ENCODE data around the gene HIVEP3. TPM values are rescaled to one million over a fixed set of nuclear protein-coding genes. Genes with fewer than 3 reads are reported as not detected.

HIVEP3 gene
- total RNA-seq, 2 donors from 2014 or later: 13.3 to 25.0 TPM

GRCh38 chr1:41889506-41890414 is 29.0 kb downstream of the HIVEP3 start:
- H3K9me3 Mint-ChIP-seq: no peaks in the 10 kb centered on the region
- no peak for ATAC-seq
- no peaks in the 10 kb centered on the region for H3K36me3 Mint-ChIP-seq
- DNase-seq (ENCODE audit: low spot score in 2 of 2): no peak
- peak overlapping the region in 1 of 2 donors; percentile 3 for H3K27ac Mint-ChIP-seq

DNA sequence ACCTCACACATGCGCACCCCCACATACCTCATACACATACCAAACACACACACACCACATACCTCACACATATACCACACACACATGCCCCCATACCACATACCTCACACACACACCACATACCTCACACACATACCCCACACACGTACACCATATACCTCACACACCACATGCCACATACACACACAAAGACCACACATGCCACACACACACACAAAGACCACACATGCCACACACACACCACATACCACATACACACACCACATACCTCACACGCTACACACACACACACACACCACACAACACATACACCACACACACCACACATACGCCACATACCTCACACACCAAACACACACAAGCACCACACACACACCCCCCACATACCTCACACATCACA is 30.0 kb downstream of the HIVEP3 start:
- peak overlapping the region in 1 of 2 donors; percentile 3 for H3K27ac Mint-ChIP-seq
- no peaks in the 10 kb centered on the region for H3K36me3 Mint-ChIP-seq
- no peak for ATAC-seq
- H3K9me3 Mint-ChIP-seq: no peaks in the 10 kb centered on the region
- DNase-seq (ENCODE audit: low spot score in 2 of 2): no peak

DNA sequence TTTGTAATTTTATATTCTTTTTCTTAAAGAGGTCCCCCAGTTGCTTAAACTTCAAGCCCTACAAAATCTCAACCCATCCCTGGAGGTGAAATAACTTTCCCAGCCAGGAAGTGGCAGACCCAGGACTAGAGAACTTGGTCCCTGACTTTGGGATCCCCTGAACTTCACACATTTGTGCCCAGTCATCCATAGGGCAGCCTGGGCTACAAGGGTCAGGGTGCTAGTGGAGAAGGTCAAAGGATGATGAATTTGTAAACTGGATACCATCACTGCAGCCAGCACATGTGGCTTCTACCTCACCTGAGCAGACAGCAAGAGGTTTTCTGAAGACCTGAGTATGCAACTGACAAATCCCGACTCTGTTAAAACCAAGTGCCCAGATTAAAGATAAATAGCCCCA is 31.4 kb downstream of the HIVEP3 start:
- DNase-seq (ENCODE audit: low spot score in 2 of 2) (no peak), ATAC-seq (no peak)
- Mint-ChIP-seq H3K36me3 (no peaks in the 10 kb centered on the region), H3K9me3 (no peaks in the 10 kb centered on the region), H3K27ac (no peak overlapping the region)

DNA sequence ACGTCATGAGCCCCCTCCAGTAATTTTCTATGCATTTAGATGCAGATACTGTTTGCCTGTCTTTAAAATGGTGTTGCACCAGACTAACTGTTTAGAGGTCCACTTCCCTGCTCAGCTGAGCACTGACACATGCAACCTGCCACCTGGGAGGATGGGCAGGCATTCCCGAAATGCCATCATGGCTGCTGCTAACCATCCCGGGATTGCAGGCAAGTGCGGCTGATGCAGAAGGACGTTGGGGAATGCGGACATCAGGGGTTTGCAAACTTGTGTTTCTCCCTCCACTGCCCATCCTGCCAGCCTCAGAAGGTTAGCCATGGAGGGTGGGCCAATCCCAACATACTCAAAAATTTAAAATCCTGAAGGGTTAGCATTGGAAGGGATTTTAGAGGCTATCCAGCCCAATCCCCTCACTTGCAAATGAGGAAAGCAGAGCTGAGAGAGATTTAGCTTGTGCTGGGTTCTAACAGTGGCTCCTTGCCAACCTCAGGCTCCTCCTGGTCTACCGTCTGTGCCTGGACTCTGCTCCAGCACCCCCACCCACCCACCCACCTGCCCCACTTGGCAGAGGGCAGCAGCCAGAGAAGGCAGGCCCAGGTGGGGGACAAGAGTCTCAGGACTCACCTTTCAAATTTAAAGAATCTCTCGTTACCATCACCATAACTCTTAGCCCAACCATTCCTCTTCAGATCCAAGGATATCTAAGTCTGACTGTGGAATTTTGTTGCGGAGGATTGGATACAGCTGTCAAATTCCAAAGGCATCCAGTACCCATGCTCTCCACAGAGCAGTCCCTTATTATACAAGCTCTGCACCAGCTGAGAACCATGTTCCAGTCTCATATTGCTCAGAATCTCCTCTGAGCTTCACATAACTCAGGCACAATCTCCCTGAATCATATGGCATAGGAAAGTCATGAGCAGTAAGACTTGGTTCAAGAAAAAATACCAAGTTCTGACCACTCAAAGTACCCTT is 34.2 kb downstream of the HIVEP3 start:
- ATAC-seq (no peak), DNase-seq (ENCODE audit: low spot score in 2 of 2) (no peak)
- Mint-ChIP-seq H3K27ac (no peak overlapping the region), H3K9me3 (no peaks in the 10 kb centered on the region), H3K36me3 (no peaks in the 10 kb centered on the region)

DNA sequence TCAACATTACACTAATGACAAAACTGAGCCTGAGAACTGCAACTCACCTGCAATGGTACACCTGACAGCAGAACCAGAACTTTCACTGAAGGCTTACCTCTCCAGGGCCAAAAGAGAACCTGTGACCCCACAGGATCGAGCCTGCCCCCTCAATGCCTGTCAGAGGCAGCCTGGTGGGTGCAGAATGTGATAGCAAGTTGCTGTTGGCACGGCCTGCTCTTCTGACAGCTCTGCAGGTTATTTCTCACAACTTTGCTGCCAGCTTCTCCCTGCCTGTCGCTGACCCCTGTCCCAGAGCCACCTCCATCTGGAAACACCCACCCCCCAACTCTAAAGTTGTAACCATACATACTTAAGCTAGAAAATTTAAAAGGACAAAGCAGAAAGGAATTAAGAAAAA is 35.2 kb downstream of the HIVEP3 start:
- DNase-seq (ENCODE audit: low spot score in 2 of 2) (no peak), ATAC-seq (no peak)
- no peaks in the 10 kb centered on the region for H3K36me3 Mint-ChIP-seq
- H3K27ac Mint-ChIP-seq: no peak overlapping the region
- H3K9me3 Mint-ChIP-seq: no peaks in the 10 kb centered on the region

GRCh38 chr1:41882486-41882885 is 36.2 kb downstream of the HIVEP3 start:
- Mint-ChIP-seq H3K9me3 (no peaks in the 10 kb centered on the region), H3K36me3 (no peaks in the 10 kb centered on the region), H3K27ac (no peak overlapping the region)
- ATAC-seq (no peak), DNase-seq (ENCODE audit: low spot score in 2 of 2) (no peak)

- Mint-ChIP-seq H3K27ac (peak overlapping the region in 1 of 2 donors; percentile 50), H3K36me3 (no peaks in the 10 kb centered on the region), H3K9me3 (no peaks in the 10 kb centered on the region)
- no peak for DNase-seq (ENCODE audit: low spot score in 2 of 2)
- no peak for ATAC-seq
These were observed 36.6 kb downstream of the HIVEP3 start for GRCh38 chr1:41882068-41882477.

DNA sequence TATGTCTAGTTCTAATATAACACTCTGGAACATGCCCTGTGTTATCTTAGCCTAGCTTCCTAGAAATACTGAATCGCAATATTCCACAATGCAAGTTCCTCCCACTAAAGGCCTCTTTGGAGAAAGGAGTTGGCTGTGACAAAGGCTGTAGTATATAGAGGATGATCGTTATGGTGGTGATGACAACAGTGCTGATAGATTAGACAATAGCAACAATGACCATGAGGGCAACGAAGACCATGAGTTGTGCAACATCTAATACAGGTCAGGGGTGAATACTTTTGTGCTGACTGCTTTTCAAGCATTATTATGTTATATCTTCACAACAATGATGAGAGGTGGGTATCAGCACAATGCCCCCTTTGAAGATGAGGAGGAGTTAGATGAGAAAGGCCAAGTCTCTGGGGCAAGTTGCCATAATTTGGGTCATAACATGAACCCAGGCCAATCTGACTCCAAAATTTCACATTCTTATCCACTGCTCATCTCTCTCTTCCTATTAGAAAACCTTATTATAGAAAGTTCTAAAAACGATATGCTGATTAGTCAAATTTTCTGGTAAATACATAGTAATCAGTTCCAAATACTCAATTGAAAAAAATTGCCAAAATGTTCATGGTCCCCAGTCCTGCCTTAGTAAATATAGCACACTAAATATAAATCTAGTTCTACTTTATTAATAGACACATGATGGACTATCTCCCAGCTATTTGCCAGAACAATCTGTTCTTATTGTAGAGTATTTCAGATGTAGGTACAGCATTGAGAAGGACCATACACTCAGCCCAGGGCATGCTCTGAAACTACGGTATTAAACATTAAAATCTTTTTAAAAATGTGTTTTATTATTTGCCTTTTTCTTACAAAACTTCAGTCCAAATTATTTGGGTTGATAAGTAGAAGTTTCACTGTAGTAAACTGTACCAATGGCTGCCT is 37.5 kb downstream of the HIVEP3 start:
- DNase-seq (ENCODE audit: low spot score in 2 of 2) (no peak), ATAC-seq (no peak)
- no peak overlapping the region for H3K27ac Mint-ChIP-seq
- no peaks in the 10 kb centered on the region for H3K36me3 Mint-ChIP-seq
- no peaks in the 10 kb centered on the region for H3K9me3 Mint-ChIP-seq

GRCh38 chr1:41880261-41880660 is 38.5 kb downstream of the HIVEP3 start:
- Mint-ChIP-seq H3K27ac (no peak overlapping the region), H3K9me3 (no peaks in the 10 kb centered on the region), H3K36me3 (no peaks in the 10 kb centered on the region)
- ATAC-seq (no peak), DNase-seq (ENCODE audit: low spot score in 2 of 2) (no peak)

DNA sequence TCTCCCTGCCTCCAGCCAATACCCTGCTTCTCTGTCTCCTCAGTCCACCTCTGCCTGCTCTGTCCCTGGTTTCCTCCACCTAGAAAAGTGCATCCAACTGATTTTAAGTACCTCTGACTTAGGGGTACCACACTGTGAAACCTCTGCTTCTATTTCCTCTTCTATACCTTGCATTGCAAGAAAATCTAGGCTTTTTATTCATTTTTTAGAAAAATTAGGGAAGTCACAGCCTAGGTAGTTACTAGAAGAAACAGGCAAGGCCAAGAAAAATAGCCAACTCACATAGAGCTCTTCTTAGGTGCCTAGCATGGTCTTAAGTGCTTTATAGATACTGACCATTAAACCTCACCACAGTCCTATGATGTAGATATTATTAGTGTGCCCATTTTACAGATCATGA is 39.1 kb downstream of the HIVEP3 start:
- no peak for ATAC-seq
- no peak for DNase-seq (ENCODE audit: low spot score in 2 of 2)
- no peaks in the 10 kb centered on the region for H3K36me3 Mint-ChIP-seq
- no peak overlapping the region for H3K27ac Mint-ChIP-seq
- no peaks in the 10 kb centered on the region for H3K9me3 Mint-ChIP-seq

DNA sequence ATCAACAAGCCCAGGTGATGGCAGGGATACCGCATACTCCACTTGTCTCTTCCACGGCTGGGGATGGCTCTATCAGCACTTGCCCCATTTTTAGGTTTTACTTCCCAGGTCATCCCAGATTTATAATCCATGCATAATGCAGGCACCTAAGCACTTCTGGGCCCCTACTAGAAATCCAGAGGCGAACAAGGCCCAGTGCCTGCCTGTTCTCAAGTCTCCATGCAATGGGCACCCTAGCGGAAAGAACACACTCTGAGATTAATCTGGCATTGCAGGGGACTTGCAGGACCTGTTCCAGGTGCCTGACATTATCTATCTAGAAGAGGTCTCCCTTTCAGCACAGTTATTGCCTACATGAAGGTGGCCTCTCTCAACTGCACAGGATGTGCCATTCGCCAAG is 39.8 kb downstream of the HIVEP3 start:
- H3K27ac Mint-ChIP-seq: no peak overlapping the region
- no peaks in the 10 kb centered on the region for H3K36me3 Mint-ChIP-seq
- no peaks in the 10 kb centered on the region for H3K9me3 Mint-ChIP-seq
- DNase-seq (ENCODE audit: low spot score in 2 of 2) (no peak), ATAC-seq (no peak)

GRCh38 chr1:41878495-41878894 is 40.2 kb downstream of the HIVEP3 start:
- Mint-ChIP-seq H3K9me3 (no peaks in the 10 kb centered on the region), H3K36me3 (no peaks in the 10 kb centered on the region), H3K27ac (no peak overlapping the region)
- ATAC-seq (no peak), DNase-seq (ENCODE audit: low spot score in 2 of 2) (no peak)

- Mint-ChIP-seq H3K27ac (no peak overlapping the region), H3K36me3 (no peaks in the 10 kb centered on the region), H3K9me3 (no peaks in the 10 kb centered on the region)
- DNase-seq (ENCODE audit: low spot score in 2 of 2): no peak
- ATAC-seq: peak in 1 of 2 donors; percentile 61
These were observed 41.9 kb downstream of the HIVEP3 start for GRCh38 chr1:41876576-41877445.

DNA sequence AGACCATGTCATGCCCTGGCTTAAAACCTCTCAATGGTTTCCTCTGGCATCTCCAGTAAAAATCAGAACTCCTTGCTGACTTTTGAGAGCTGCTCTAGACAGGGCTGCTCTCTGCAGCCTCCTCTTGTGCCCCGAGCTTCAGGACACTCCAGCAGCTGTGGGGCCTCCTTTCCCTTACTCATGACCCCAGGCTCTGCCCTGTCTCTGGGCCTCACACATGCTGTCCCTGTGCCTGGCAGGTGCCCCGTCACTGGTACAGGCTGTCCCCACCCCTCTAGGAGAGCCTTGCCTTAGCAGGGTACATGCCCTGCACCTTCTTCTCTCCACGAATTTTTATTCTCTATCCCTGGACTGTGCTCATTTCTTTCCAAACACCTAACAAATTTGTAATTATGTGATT is 43.2 kb downstream of the HIVEP3 start:
- no peak for ATAC-seq
- Mint-ChIP-seq H3K9me3 (no peaks in the 10 kb centered on the region), H3K36me3 (no peaks in the 10 kb centered on the region), H3K27ac (no peak overlapping the region)
- no peak for DNase-seq (ENCODE audit: low spot score in 2 of 2)

DNA sequence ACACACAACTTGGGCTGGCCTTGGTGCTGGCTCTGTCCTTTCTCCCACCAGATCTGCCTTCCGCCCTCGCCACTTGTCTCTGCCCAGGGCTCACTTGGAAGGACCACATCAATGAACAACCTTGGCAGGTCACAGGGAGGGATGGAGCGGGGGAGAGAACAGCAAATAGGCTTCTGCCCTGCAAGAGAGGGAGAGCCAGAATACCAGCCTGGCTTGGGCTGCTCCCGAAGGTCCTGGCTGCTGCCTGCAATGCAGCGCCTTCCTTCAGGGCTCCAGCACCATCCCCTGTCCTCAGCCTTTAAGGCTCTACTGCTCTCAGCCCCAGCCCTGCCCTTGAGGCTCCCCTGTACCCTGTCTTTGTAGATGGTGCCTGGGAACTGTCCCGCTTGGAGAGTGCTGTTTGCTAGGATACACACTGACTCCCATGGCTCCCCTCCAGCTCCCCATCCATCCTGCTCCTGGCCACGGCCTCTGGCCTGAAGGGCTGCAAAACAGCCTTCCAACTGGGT is 43.8 kb downstream of the HIVEP3 start:
- no peaks in the 10 kb centered on the region for H3K36me3 Mint-ChIP-seq
- no peaks in the 10 kb centered on the region for H3K9me3 Mint-ChIP-seq
- DNase-seq (ENCODE audit: low spot score in 2 of 2) (no peak), ATAC-seq (no peak)
- peak overlapping the region in 1 of 2 donors; percentile 18 for H3K27ac Mint-ChIP-seq
